H1 (cell line): Measurements from ENCODE around the gene KIF5A. TPM values are rescaled to one million over a fixed set of nuclear protein-coding genes. Genes with fewer than 3 reads are reported as not detected.

Source experiments
- CTCF ChIA-PET: fragments of 300-600 bp; sonication (Branson Sonifier 250); formaldehyde crosslinking; loops from one replicate; lab custom pipeline; 2021; ENCODE audit not compliant: partially characterized antibody; lab: Charles Lee
- POLR2A ChIA-PET: fragments of 300-600 bp; sonication (Branson Sonifier 250); formaldehyde crosslinking; loops from one replicate; lab custom pipeline; 2021; ENCODE audit warnings: inconsistent platforms; ENCODE audit not compliant: partially characterized antibody; lab: Charles Lee
- DNase-seq, 2 experiments: peaks; one replicate each; pipeline versions ENCODE4 v3.0.0 to v3.0.0-alpha.2; 2010 to 2022; ENCODE audit warnings: low spot score in 2 of 2, low read depth in 1 of 2, mixed read lengths in 1 of 2
- FAIRE-seq: peaks from 2 replicates; lab custom pipeline; 2011; peaks lifted over from hg19 to GRCh38; lab: Jason Lieb, UNC
- H2AFZ ChIP-seq: 2 replicates; pipeline ENCODE4 v1.8.1; 2012; ENCODE audit warnings: low read length, inconsistent platforms
- H2AK5ac ChIP-seq: 2 replicates; pipeline ENCODE4 v1.6.1; 2013; ENCODE audit warnings: low read depth, low read length
- H2BK120ac ChIP-seq: replicated peaks from 2 replicates; pipeline ENCODE3; 2013; ENCODE audit warnings: low read depth, low read length, inconsistent platforms
- H2BK12ac ChIP-seq: 2 replicates; pipeline ENCODE4 v1.6.1; 2013; ENCODE audit warnings: low read depth, low read length
- H2BK15ac ChIP-seq: 2 replicates; pipeline ENCODE4 v1.6.1; 2013; ENCODE audit warnings: low read length
- H2BK20ac ChIP-seq: 2 replicates; pipeline ENCODE4 v1.6.1; 2013; ENCODE audit warnings: low read length
- H2BK5ac ChIP-seq: 2 replicates; pipeline ENCODE4 v1.6.1; 2013; ENCODE audit warnings: low read depth, low read length
- H3K14ac ChIP-seq: 2 replicates; pipeline ENCODE4 v1.6.1; 2013; ENCODE audit warnings: inconsistent platforms; ENCODE audit not compliant: insufficient read length
- H3K18ac ChIP-seq: 2 replicates; pipeline ENCODE4 v1.6.1; 2013; ENCODE audit warnings: low read length; ENCODE audit errors: extremely low read depth
- H3K23ac ChIP-seq: 2 replicates; pipeline ENCODE4 v1.6.1; 2013; ENCODE audit warnings: inconsistent platforms; ENCODE audit not compliant: insufficient read length
- H3K23me2 ChIP-seq: 2 replicates; pipeline ENCODE4 v1.6.1; 2013; ENCODE audit warnings: low read depth, low read length
- H3K27ac ChIP-seq: 2 replicates; pipeline ENCODE4 v1.6.1; 2011; ENCODE audit warnings: low read depth, low read length, inconsistent platforms
- H3K27me3 ChIP-seq, 4 experiments: replicated peaks in 1 of 4; 1 replicate in 1 of 4; 2 replicates in 3 of 4; pipeline versions ENCODE4 v1.6.1 to v1.8.1; 2011 to 2013; ENCODE audit warnings: low read length in 3 of 4, mild to moderate bottlenecking in 3 of 4, inconsistent platforms in 2 of 4, mixed read lengths in 2 of 4, moderate library complexity in 1 of 4; ENCODE audit not compliant: control insufficient read depth in 3 of 4, insufficient read depth in 3 of 4; ENCODE audit errors: extremely low read depth in 1 of 4
- H3K36me3 ChIP-seq, 4 experiments: 2 replicates each; pipeline versions ENCODE4 v1.6.1 to v1.8.1; 2011 to 2013; ENCODE audit warnings: mild to moderate bottlenecking in 4 of 4, low read length in 3 of 4, moderate library complexity in 2 of 4, control low read depth in 1 of 4, inconsistent platforms in 1 of 4; ENCODE audit not compliant: insufficient read depth in 4 of 4, control insufficient read depth in 2 of 4
- H3K4ac ChIP-seq: replicated peaks from 2 replicates; pipeline ENCODE3; 2013; ENCODE audit warnings: low read length, low read depth, mixed read lengths, inconsistent platforms; ENCODE audit not compliant: insufficient read length
- H3K4me1 ChIP-seq, 4 experiments: replicated peaks in 1 of 4; 1 replicate in 1 of 4; 2 replicates in 3 of 4; pipeline versions ENCODE4 v1.6.1 to v1.8.1; 2011 to 2013; ENCODE audit warnings: low read length in 3 of 4, inconsistent platforms in 2 of 4, mixed read lengths in 1 of 4; ENCODE audit not compliant: insufficient read depth in 4 of 4, control insufficient read depth in 3 of 4
- H3K4me2 ChIP-seq, 2 experiments: 2 replicates each; pipeline versions ENCODE4 v1.6.1 to v1.8.1; 2011 to 2013; ENCODE audit warnings: low read depth in 2 of 2, low read length in 2 of 2, control low read depth in 1 of 2, inconsistent platforms in 1 of 2, mild to moderate bottlenecking in 1 of 2; ENCODE audit not compliant: insufficient read depth in 1 of 2
- H3K4me3 ChIP-seq, 4 experiments: fragments of 200-600, 300-600 bp in 1 of 4; sonication (generic), shearing (Covaris generic), sonication (Bioruptor Twin) in 1 of 4; 2 replicates each; pipeline versions ENCODE4 v1.5.1 to v1.8.1; 2011 to 2016; ENCODE audit warnings: low read length in 4 of 4, low read depth in 3 of 4, control low read depth in 2 of 4, inconsistent platforms in 2 of 4, mild to moderate bottlenecking in 2 of 4, mixed read lengths in 1 of 4, moderate library complexity in 1 of 4; ENCODE audit not compliant: insufficient read depth in 2 of 4; ENCODE audit errors: extremely low read depth in 1 of 4
- H3K56ac ChIP-seq: replicated peaks from 2 replicates; pipeline ENCODE3; 2013; ENCODE audit warnings: low read depth, mild to moderate bottlenecking, mixed read lengths, low read length, inconsistent platforms; ENCODE audit not compliant: insufficient read length
- H3K79me1 ChIP-seq: 2 replicates; pipeline ENCODE4 v1.6.1; 2013; ENCODE audit warnings: low read depth, low read length, control low read depth
- H3K79me2 ChIP-seq, 2 experiments: 2 replicates each; pipeline versions ENCODE4 v1.6.1 to v1.8.1; 2012 to 2013; ENCODE audit warnings: low read length in 2 of 2, mild to moderate bottlenecking in 2 of 2, inconsistent platforms in 1 of 2; ENCODE audit not compliant: insufficient read depth in 2 of 2, control insufficient read depth in 1 of 2
- H3K9ac ChIP-seq, 4 experiments: replicated peaks in 1 of 4; 1 replicate in 1 of 4; 2 replicates in 3 of 4; pipeline versions ENCODE4 v1.6.1 to v1.8.1; 2011 to 2013; ENCODE audit warnings: low read depth in 3 of 4, low read length in 3 of 4, control low read depth in 2 of 4, mild to moderate bottlenecking in 2 of 4, moderate library complexity in 2 of 4, inconsistent platforms in 1 of 4; ENCODE audit errors: extremely low read depth in 1 of 4
- H3K9me3 ChIP-seq, 2 experiments: 2 replicates each; pipeline versions ENCODE4 v1.6.1 to v1.8.1; 2012 to 2013; ENCODE audit warnings: mild to moderate bottlenecking in 2 of 2, moderate library complexity in 2 of 2, control low read depth in 1 of 2, inconsistent platforms in 1 of 2, low read depth in 1 of 2, low read length in 1 of 2, mixed read lengths in 1 of 2; ENCODE audit not compliant: insufficient read depth in 2 of 2
- H4K20me1 ChIP-seq, 2 experiments: replicated peaks in 1 of 2; 2 replicates each; pipeline versions ENCODE3 to v1.8.1; 2011 to 2013; ENCODE audit warnings: inconsistent platforms in 2 of 2, low read length in 2 of 2, mild to moderate bottlenecking in 1 of 2; ENCODE audit not compliant: insufficient read depth in 2 of 2, control insufficient read depth in 1 of 2
- H4K5ac ChIP-seq: 2 replicates; pipeline ENCODE4 v1.6.1; 2013; ENCODE audit warnings: low read length, low read depth, mixed read lengths, inconsistent platforms; ENCODE audit not compliant: insufficient read length
- H4K8ac ChIP-seq: 2 replicates; pipeline ENCODE4 v1.8.0; 2013; ENCODE audit warnings: mild to moderate bottlenecking, moderate library complexity, low read length, inconsistent platforms; ENCODE audit not compliant: insufficient read depth; ENCODE audit errors: extremely low read depth
- H4K91ac ChIP-seq: replicated peaks from 2 replicates; pipeline ENCODE3; 2013; ENCODE audit warnings: low read length, mixed read lengths, inconsistent platforms; ENCODE audit not compliant: insufficient read length
- ATF2 ChIP-seq: IDR thresholded peaks from 2 replicates; pipeline ENCODE4 v1.6.1; 2012; ENCODE audit warnings: low read length, inconsistent platforms
- CBX5 ChIP-seq: fragments of 300-800, 300-1000 bp; sonication (generic); IDR thresholded peaks from 2 replicates; pipeline ENCODE4 v1.7.1; 2016; ENCODE audit warnings: antibody characterized with exemption, low read length, low read depth
- FOSL1 ChIP-seq: IDR thresholded peaks from 2 replicates; pipeline ENCODE4 v1.6.1; 2011; ENCODE audit warnings: mild to moderate bottlenecking, low read depth, low read length, moderate library complexity; ENCODE audit not compliant: insufficient read depth
- JUND ChIP-seq: IDR thresholded peaks from 2 replicates; pipeline ENCODE4 v1.6.1; 2011; ENCODE audit warnings: mild to moderate bottlenecking, improper control_type of control experiment, low read length
- KDM5A ChIP-seq: fragments of 200-600 bp; IDR thresholded peaks from 2 replicates; pipeline ENCODE4 v1.7.1; 2012; ENCODE audit warnings: mild to moderate bottlenecking, low read length, inconsistent platforms, mixed read lengths
- MAFK ChIP-seq: IDR thresholded peaks from 2 replicates; pipeline ENCODE4 v1.6.1; 2012; ENCODE audit warnings: low read depth, mild to moderate bottlenecking, improper control_type of control experiment, low read length
- NANOG ChIP-seq: IDR thresholded peaks from 2 replicates; pipeline ENCODE4 v1.6.1; 2011; ENCODE audit warnings: low read length, low read depth, mild to moderate bottlenecking, inconsistent platforms; ENCODE audit not compliant: insufficient read depth, poor library complexity, severe bottlenecking
- RAD21 ChIP-seq, 2 experiments: IDR thresholded peaks in 1 of 2; conservative IDR thresholded peaks in 1 of 2; 2 replicates each; pipeline ENCODE4 v1.6.1; 2011; ENCODE audit warnings: low read depth in 2 of 2, low read length in 2 of 2, improper control_type of control experiment in 1 of 2, inconsistent platforms in 1 of 2, mild to moderate bottlenecking in 1 of 2, moderate library complexity in 1 of 2
- SAP30 ChIP-seq: fragments of 300-600 bp; sonication (generic); IDR thresholded peaks from 2 replicates; pipeline ENCODE4 v1.7.1; 2012; ENCODE audit warnings: low read length, moderate library complexity, mild to moderate bottlenecking, inconsistent platforms; ENCODE audit not compliant: insufficient read depth, insufficient replicate concordance
- WGBS, 2 experiments: shearing (Covaris generic) in 1 of 2; methylation state at CpG; one replicate each; pipeline versions ENCODE4 v1.1.6 to v1.1.7; 2013 to 2015; ENCODE audit warnings: low lambda C conversion rate in 2 of 2, mixed read lengths in 2 of 2, inconsistent platforms in 1 of 2, low coverage in 1 of 2, missing lambda C conversion rate in 1 of 2; ENCODE audit not compliant: insufficient replicate concordance in 2 of 2, insufficient coverage in 1 of 2, insufficient read length in 1 of 2; ENCODE audit errors: extremely low coverage in 1 of 2, missing lambda C conversion rate in 1 of 2; 5-methylcytosine and 5-hydroxymethylcytosine counted together
- polyA plus RNA-seq, 7 experiments: library from polyadenylated mRNA; depleted of rRNA in 3 of 7; stranded (reverse) in 5 of 7; unstranded in 2 of 7; fragments of >200 nt in 5 of 7; fragments of 200-250 nt in 2 of 7; gene quantifications; 1 replicate in 5 of 7; 2 replicates in 1 of 7; 4 replicates in 1 of 7; pipeline versions ENCODE4 v1.2.1 to v1.2.3, GENCODE V29; 2011 to 2013; ENCODE audit warnings: missing spikeins in 2 of 7, mixed read lengths in 2 of 7
- total RNA-seq: library from RNA; stranded (reverse); fragmentation: NEBNext Ultra II Directional; extraction: Animal tissue kit (Norgen Biotek cat#: 25700); gene quantifications from 2 replicates; pipeline ENCODE4 v1.2.1, GENCODE V29; 2021

KIF5A gene
- total and polyA plus RNA-seq, 2 of the 8 experiments (the other 6 are each of a cell fraction or from before 2014, with no cell fraction given) = 10.7 to 21.9 TPM

GRCh38 chr12:57616383-57617101, 66.7 kb downstream of the KIF5A start:
- H4K5ac ChIP-seq = no peak overlapping the region
- no peak overlapping the region for H3K23ac ChIP-seq
- no peak overlapping the region for H3K14ac ChIP-seq
- H3K18ac ChIP-seq = no peak overlapping the region
- H2BK120ac ChIP-seq = no peak overlapping the region
- no peak for FAIRE-seq
- no peak overlapping the region for H3K27ac ChIP-seq
- H3K4me2 ChIP-seq = no peak overlapping the region
- no peaks in the 10 kb centered on the region for H3K79me2 ChIP-seq
- H3K4me3 ChIP-seq = no peak overlapping the region
- H2BK5ac ChIP-seq = no peak overlapping the region
- H2AK5ac ChIP-seq = no peak overlapping the region
- no peaks in the 10 kb centered on the region for H3K36me3 ChIP-seq
- H3K56ac ChIP-seq = no peak overlapping the region
- no peak for TF ChIP-seq SAP30
- no peak for TF ChIP-seq NANOG
- TF ChIP-seq ATF2 = no peak
- no peak for TF ChIP-seq MAFK
- no peak for TF ChIP-seq KDM5A
- TF ChIP-seq FOSL1 = no peak
- no peak for TF ChIP-seq RAD21 (IDR thresholded peaks at IDR 0.05 in 1 of 2, conservative IDR thresholded peaks at IDR 0.05 in 1 of 2; ENCODE audit: low read depth in 2 of 2, low read length in 2 of 2)
- TF ChIP-seq JUND = no peak
- no peak for TF ChIP-seq CBX5
- TF ChIP-seq, all 59 proteins: peak for 0
- no peak for DNase-seq
- Histone ChIP-seq H3K9ac (no peak overlapping the region), H4K8ac (no peak overlapping the region), H3K9me3 (no peaks in the 10 kb centered on the region; a peak in 1 of 4 replicates), H2BK15ac (no peak overlapping the region), H4K91ac (no peak overlapping the region), H3K23me2 (peaks cover 8% of the 10 kb centered on the region; the same call in 1 of the 2 replicates), H4K20me1 (peaks cover 0 to 25% of the 10 kb centered on the region in 2 experiments), H3K79me1 (no peaks in the 10 kb centered on the region), H2BK12ac (no peak overlapping the region), H3K4me1 (peaks cover 2 to 25% (median 13%) of the 10 kb centered on the region in 4 experiments), H3K4ac (no peak overlapping the region), H2BK20ac (no peak overlapping the region), H2AFZ (no peak overlapping the region), H3K27me3 (peaks cover 44 to 93% (median 90%) of the 10 kb centered on the region in 4 experiments)
- 73% methylated on average over 3 of the region's 3 CpGs; no CpG with 5 or more reads in 1 of the 2 experiments for WGBS, 2 experiments
- ChIA-PET CTCF (interaction anchor here (0.6 to 12.5 kb wide), 9 partner anchors 9 to 304 kb away, joined by 3 to 124 read pairs (median 5); partner anchors contain the start of gene B4GALNT1), POLR2A (interaction anchor here (1.1 to 1.8 kb wide), 7 partner anchors 13 to 129 kb away, joined by 3 to 6 read pairs (median 3); partner anchors contain the start of genes DDIT3, PIP4K2C and TSPAN31)
